Activated T-cell treated with anti-CD3 and anti-CD28 coated beads, Interleukin-2, amount 50 U/mL, for 72 hours (primary cell): ENCODE data around the gene RNF8. TPM values are rescaled to one million over a fixed set of nuclear protein-coding genes. Genes with fewer than 3 reads are reported as not detected.
"Not testable (repeated sequence)": the region's sequence is repeated elsewhere in the genome, so short reads cannot be mapped to it uniquely, and the experiment has no call there.

Experiments used
- ATAC-seq, 2 donors: fragments of 150-1000 bp; cut with Tn5 transposase; replicated peaks in 1 of 2; 2 replicates each; pipeline ENCODE4 v1.10.0; 2021; ENCODE audit warnings: moderate library complexity in 2 of 2, mild to moderate bottlenecking in 1 of 2
- DNase-seq, 2 donors: peaks; one replicate each; pipeline ENCODE4 v3.0.0; 2021 to 2022; ENCODE audit warnings: mixed read lengths in 1 of 2
- H3K27ac Mint-ChIP-seq: one replicate; pipeline ENCODE4 v1.8.0; 2022; ENCODE audit warnings: mild to moderate bottlenecking, moderate library complexity, mixed read lengths
- H3K27me3 Mint-ChIP-seq: one replicate; pipeline ENCODE4 v1.8.0; 2022; ENCODE audit warnings: low read depth, mixed read lengths
- H3K36me3 Mint-ChIP-seq, 2 donors: one replicate each; pipeline ENCODE4 v1.8.0; 2022; ENCODE audit warnings: mixed read lengths in 2 of 2, mild to moderate bottlenecking in 1 of 2; ENCODE audit not compliant: insufficient read depth in 2 of 2
- H3K4me1 Mint-ChIP-seq: one replicate; pipeline ENCODE4 v1.8.0; 2022; ENCODE audit warnings: low read depth, mixed read lengths
- H3K4me3 Mint-ChIP-seq, 2 donors: one replicate each; pipeline ENCODE4 v1.8.0; 2022; ENCODE audit warnings: mild to moderate bottlenecking in 2 of 2, mixed read lengths in 2 of 2, moderate library complexity in 2 of 2
- H3K9me3 Mint-ChIP-seq, 2 donors: one replicate each; pipeline ENCODE4 v1.8.0; 2022; ENCODE audit warnings: mixed read lengths in 2 of 2
- total RNA-seq, 2 donors: library from RNA; stranded (reverse); gene quantifications; one replicate each; pipeline ENCODE4 v1.2.3, GENCODE V29; 2022

Gene RNF8
- 10 to 100 TPM; 19.3 to 24.7 TPM for total RNA-seq

GRCh38 chr6:37353761-37354525 lies at the start of gene RNF8:
TSS of gene RNF8 (plus strand) at chr6:37353983. CDS start at chr6:37354165, 182 bp downstream.
- peak; percentile 98 for ATAC-seq
- H3K4me1 Mint-ChIP-seq, result peaks cover 33% of the 10 kb centered on the region
- peak within 1 kb of the TSS; percentile 96 to 98 for H3K4me3 Mint-ChIP-seq
- peak; percentile 94 to 96 for DNase-seq
- no peaks in the 10 kb centered on the region for H3K9me3 Mint-ChIP-seq
- peaks cover 4 to 10% of the 10 kb centered on the region in 2 donors for H3K36me3 Mint-ChIP-seq
- H3K27ac Mint-ChIP-seq, result peak within 1 kb of the TSS; percentile 95
- no peaks in the 10 kb centered on the region for H3K27me3 Mint-ChIP-seq

DNA sequence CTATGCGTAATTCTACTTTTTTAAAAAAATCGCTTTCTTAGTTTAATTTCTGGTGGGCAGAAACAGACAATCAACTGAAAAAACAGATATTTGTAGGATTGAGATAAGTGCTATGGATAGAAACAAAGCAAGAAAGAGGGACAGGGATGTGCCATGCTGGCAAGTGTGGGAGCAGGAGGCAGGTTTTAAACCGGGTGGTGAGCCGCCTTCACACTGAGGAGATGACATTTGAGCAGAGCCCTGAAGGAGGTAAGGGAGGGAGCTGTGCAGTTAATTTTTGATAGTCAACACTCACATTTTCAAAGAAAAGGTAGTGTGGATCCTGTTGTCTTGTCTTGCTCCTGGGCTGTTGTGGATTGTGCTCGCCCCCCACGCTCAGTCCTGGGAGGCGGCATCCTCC lies 49.0 kb upstream of the RNF8 start:
- Mint-ChIP-seq H3K4me1 (no peaks in the 10 kb centered on the region), H3K36me3 (peaks cover 5 to 11% of the 10 kb centered on the region in 2 donors), H3K27me3 (no peaks in the 10 kb centered on the region), H3K4me3 (no peak overlapping the region), H3K9me3 (no peaks in the 10 kb centered on the region), H3K27ac (no peak overlapping the region)
- no peak for ATAC-seq
- DNase-seq, result no peak

GRCh38 chr6:37305841-37306425 lies 47.9 kb upstream of the RNF8 start:
- H3K4me1 Mint-ChIP-seq, result no peaks in the 10 kb centered on the region
- no peak overlapping the region for H3K4me3 Mint-ChIP-seq
- H3K36me3 Mint-ChIP-seq, result peaks cover 5 to 11% of the 10 kb centered on the region in 2 donors
- no peaks in the 10 kb centered on the region for H3K27me3 Mint-ChIP-seq
- no peak for DNase-seq
- ATAC-seq, result no peak
- H3K9me3 Mint-ChIP-seq, result no peaks in the 10 kb centered on the region
- H3K27ac Mint-ChIP-seq, result no peak overlapping the region

DNA sequence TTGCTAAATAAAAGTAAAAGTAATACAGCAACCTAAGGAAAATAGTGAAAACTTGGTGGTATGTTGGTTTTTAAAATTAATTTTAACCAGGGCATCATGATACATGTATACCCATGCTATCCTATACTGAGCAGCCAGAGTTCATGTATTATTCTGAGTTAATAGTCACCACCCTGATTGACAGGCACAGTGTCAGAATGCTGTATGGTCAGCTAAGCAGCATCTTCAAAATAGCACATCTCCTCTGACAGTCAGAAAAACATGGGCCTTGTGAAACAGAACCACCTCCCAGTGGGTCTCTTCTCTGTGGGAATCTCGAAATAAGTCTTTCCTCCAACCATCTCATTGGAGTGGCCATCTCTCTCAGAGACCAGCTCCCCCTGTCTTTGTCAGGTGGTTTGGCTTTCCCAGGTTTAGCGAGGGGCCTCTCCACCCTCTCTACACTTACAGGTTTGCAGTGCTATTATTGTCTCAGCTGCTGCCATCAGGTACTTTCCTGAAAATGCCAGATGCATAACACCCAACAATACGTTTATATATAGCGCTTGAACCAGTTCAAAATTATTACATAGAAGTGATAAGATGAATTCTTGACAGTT lies 47.1 kb upstream of the RNF8 start:
- no peaks in the 10 kb centered on the region for H3K9me3 Mint-ChIP-seq
- DNase-seq (no peak), ATAC-seq (no peak)
- H3K36me3 Mint-ChIP-seq, result peaks cover 5 to 11% of the 10 kb centered on the region in 2 donors
- H3K27me3 Mint-ChIP-seq, result no peaks in the 10 kb centered on the region
- no peak overlapping the region for H3K4me3 Mint-ChIP-seq
- H3K4me1 Mint-ChIP-seq, result no peaks in the 10 kb centered on the region
- H3K27ac Mint-ChIP-seq, result no peak overlapping the region

GRCh38 chr6:37307484-37307883 lies 46.3 kb upstream of the RNF8 start:
- not testable (repeated sequence) for H3K4me3 Mint-ChIP-seq

DNA sequence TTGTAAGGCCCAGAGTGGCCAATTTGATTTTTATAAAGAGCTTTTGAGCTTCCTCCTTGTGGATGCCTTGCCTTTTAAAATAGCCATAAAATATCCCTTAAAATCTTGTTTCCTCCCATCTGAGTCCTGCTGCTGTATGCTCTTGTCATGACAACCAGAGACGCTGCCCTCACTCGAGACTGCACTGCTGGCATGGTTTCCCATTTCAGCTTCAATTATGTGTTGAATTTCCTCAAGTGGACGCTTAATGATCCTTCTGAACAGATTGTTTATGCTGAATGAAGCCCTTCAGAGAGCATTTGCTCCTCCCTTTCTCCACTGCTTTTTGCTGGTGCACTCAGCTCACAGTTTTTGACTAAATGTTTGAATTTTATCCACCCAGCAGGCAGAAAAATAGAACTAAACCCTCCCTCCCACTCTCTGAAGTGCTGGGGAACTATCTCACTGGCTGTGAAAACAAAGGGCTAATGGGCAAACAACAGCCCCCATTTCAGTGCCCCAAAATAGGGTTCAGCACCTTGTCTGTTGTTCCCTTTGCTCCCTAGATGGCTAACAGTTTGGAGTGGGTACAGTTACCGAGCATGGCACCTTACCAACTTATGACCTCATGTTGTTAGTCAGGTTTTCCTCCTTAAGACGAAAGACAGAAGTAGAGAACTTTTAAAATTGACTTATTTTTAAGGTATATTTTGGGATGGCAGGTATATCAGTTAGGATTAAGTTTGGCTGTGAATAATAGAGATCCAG lies 45.5 kb upstream of the RNF8 start:
- no peaks in the 10 kb centered on the region for H3K9me3 Mint-ChIP-seq
- H3K27ac Mint-ChIP-seq, result no peak overlapping the region
- no peak for ATAC-seq
- no peaks in the 10 kb centered on the region for H3K27me3 Mint-ChIP-seq
- DNase-seq, result no peak
- no peaks in the 10 kb centered on the region for H3K4me1 Mint-ChIP-seq
- H3K4me3 Mint-ChIP-seq, result no peak overlapping the region
- peaks cover 5 to 10% of the 10 kb centered on the region in 2 donors for H3K36me3 Mint-ChIP-seq

More at GRCh38 chr6:37307484-37307883, 46.3 kb upstream of the RNF8 start:
- not testable (repeated sequence) for DNase-seq, H3K27me3 Mint-ChIP-seq, H3K4me1 Mint-ChIP-seq, H3K27ac Mint-ChIP-seq, H3K9me3 Mint-ChIP-seq, ATAC-seq
- peaks cover 5 to 11% of the 10 kb centered on the region in 2 donors for H3K36me3 Mint-ChIP-seq

DNA sequence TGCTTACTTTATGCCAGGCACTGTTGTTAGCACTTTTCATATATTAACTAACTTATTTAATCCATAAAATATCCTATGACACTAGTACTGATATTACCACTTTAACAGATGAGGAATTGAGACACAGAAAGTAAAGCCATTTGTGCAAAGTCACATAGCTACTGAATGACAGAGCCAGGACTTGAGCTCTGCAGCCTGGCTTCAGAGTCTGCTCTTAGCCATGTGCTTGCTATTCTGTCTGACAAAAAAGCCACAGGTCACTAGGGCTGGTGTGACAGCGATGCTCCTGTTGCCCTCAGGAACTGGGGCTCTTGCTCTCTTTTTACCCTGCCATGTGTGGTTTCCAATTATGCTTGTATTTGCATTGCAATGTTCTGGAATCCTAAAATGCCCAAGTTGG lies 44.7 kb upstream of the RNF8 start:
- Mint-ChIP-seq H3K36me3 (peaks cover 3 to 6% of the 10 kb centered on the region in 2 donors), H3K27me3 (no peaks in the 10 kb centered on the region), H3K4me1 (no peaks in the 10 kb centered on the region), H3K27ac (no peak overlapping the region), H3K9me3 (no peaks in the 10 kb centered on the region), H3K4me3 (no peak overlapping the region)
- no peak for ATAC-seq
- no peak for DNase-seq

DNA sequence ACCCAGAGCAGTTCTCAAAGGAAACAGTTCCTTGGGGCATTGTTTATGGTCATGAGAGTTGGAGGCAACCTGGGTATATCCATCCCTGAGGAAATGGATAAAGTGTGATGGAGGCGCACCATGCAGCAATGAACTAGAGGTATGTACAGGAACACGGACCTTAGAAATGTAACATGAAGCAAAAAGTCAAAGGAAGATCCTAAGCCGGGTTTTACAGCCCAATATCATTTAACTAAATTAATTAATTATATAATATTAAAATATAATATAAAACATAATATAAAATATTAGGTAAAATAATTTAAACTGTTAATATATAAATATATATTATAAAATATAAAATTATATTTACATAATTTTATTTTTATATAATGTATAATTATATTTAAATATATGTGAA lies 44.1 kb upstream of the RNF8 start:
- ATAC-seq, result no peak
- Mint-ChIP-seq H3K36me3 (peaks cover 3 to 5% of the 10 kb centered on the region in 2 donors), H3K27ac (no peak overlapping the region), H3K9me3 (no peaks in the 10 kb centered on the region), H3K4me3 (no peak overlapping the region), H3K27me3 (no peaks in the 10 kb centered on the region), H3K4me1 (peaks cover 6% of the 10 kb centered on the region)
- DNase-seq, result no peak

GRCh38 chr6:37310966-37311365 lies 42.8 kb upstream of the RNF8 start:
- Mint-ChIP-seq H3K9me3 (no peaks in the 10 kb centered on the region), H3K27me3 (no peaks in the 10 kb centered on the region), H3K36me3 (peaks cover 4 to 7% of the 10 kb centered on the region in 2 donors), H3K4me1 (peaks cover 9% of the 10 kb centered on the region), H3K27ac (peak overlapping the region; percentile 45), H3K4me3 (no peak overlapping the region)
- ATAC-seq, result no peak
- DNase-seq, result no peak

- H3K27me3 Mint-ChIP-seq, result no peaks in the 10 kb centered on the region
- no peak for ATAC-seq
- peaks cover 9% of the 10 kb centered on the region for H3K4me1 Mint-ChIP-seq
- H3K4me3 Mint-ChIP-seq, result no peak overlapping the region
- H3K9me3 Mint-ChIP-seq, result no peaks in the 10 kb centered on the region
- H3K36me3 Mint-ChIP-seq, result peaks cover 4 to 7% of the 10 kb centered on the region in 2 donors
- DNase-seq, result no peak
- no peak overlapping the region for H3K27ac Mint-ChIP-seq
Measured at GRCh38 chr6:37311741-37312473, 41.9 kb upstream of the RNF8 start.

DNA sequence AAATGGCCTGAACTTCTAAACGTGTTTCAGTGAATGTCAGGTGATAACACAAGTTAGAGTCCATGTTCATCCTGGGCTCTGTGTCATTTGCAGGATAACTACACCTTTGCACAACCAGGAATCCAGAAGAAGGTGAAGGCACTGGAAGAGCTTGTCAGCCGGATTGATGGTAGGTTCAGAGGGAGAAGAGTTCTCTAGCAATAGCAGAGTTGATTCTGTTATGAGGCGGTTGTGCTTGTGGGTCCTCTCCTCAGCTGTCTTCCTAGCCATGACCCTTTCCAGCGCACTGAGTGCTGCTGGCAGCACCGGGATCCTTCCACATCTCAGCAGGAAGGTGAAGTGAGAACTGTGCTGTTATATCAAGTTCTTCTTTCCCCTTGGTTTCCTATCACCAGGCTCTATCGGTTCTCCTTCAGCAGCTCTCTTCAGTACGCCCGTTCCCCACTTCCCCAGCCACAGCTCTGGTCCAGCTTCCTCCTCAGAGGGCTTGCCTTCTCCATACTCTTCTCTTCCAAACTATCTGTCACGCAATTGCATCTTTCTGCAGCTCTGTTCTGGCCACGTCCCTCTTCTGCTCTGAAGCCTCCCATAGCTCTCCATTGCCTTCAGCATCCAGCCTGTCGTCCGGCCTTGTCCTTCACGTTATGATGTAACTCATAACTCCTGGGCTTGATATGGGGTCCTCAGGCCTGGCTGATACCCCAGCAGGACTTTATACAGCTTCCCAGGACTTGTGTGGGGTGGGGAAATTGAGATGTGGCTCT lies 39.9 kb upstream of the RNF8 start:
- Mint-ChIP-seq H3K36me3 (peaks cover 4 to 7% of the 10 kb centered on the region in 2 donors), H3K9me3 (no peaks in the 10 kb centered on the region), H3K4me1 (peaks cover 9% of the 10 kb centered on the region), H3K4me3 (no peak overlapping the region), H3K27me3 (no peaks in the 10 kb centered on the region), H3K27ac (no peak overlapping the region)
- ATAC-seq (no peak), DNase-seq (no peak)
